ENCODE measurements around the gene AGBL4. TPM values are rescaled to one million over a fixed set of nuclear protein-coding genes. Genes with fewer than 3 reads are reported as not detected.

The AGBL4 gene
- total RNA-seq, 1 experiment from 2014 or later, result 0.33 TPM

DNA sequence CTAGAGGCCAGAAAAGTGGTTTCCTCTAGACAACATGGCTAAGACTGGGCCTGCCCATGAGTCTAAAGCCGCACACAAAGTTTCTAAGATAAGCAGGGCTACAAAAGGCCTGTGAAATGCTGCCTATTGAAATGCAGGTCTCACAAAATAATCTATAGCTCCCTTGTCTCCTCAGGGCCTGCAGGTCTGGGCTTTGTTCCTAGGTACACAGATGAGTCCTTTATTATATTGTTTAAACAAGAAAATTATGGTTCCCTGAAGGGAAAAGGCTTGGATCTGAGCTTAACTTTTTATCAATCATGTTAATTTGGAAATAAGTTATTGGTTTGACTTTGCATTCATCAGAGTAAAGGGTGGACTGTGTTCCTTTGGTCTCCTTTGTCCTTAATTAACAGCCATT is 833.6 kb downstream of the AGBL4 start:
- Histone ChIP-seq H3K79me2 (ENCODE audit: low read length) (no peaks in the 10 kb centered on the region), H3K4me2 (ENCODE audit: low read length) (no peak overlapping the region), H3K9me2 (replicated peaks; ENCODE audit: low read length) (no peaks in the 10 kb centered on the region), H3F3A (ENCODE audit: low read length, unreplicated experiment) (no peaks in the 10 kb centered on the region), H3K9ac (ENCODE audit: low read length) (no peak overlapping the region), H3K4me3 (ENCODE audit: low read length) (no peak overlapping the region), H3K36me3 (ENCODE audit: low read depth, low read length) (no peaks in the 10 kb centered on the region), H4K20me1 (ENCODE audit: low read length) (no peaks in the 10 kb centered on the region), H2AFZ (ENCODE audit: low read length) (no peak overlapping the region), H3K9me3 (ENCODE audit: low read length) (peaks cover 8% of the 10 kb centered on the region; the same call in 1 of the 2 replicates), H3K4me1 (ENCODE audit: insufficient read depth, low read length) (no peaks in the 10 kb centered on the region), H3K27ac (ENCODE audit: low read length) (no peak overlapping the region), H3K27me3 (ENCODE audit: low read length) (no peaks in the 10 kb centered on the region)
- DNase-seq (peak; percentile 9), ATAC-seq (peak; percentile 61; the same call in 1 of the 2 replicates)
- ChIA-PET CTCF (no interaction called here), POLR2A (ENCODE audit: unreplicated experiment) (no interaction called here)
- BruUV-seq (replicated peaks), result no TSS peak
- intact Hi-C loops (cut with micrococcal nuclease), result no loop called here
- TF ChIP-seq EZH2phosphoT487 (IDR thresholded peaks at IDR 0.05; ENCODE audit: borderline replicate concordance, low read length) (no peak), EZH2 (IDR thresholded peaks at IDR 0.05; ENCODE audit: low read length, unreplicated experiment) (no peak)
- TF ChIP-seq, protein P1, sequence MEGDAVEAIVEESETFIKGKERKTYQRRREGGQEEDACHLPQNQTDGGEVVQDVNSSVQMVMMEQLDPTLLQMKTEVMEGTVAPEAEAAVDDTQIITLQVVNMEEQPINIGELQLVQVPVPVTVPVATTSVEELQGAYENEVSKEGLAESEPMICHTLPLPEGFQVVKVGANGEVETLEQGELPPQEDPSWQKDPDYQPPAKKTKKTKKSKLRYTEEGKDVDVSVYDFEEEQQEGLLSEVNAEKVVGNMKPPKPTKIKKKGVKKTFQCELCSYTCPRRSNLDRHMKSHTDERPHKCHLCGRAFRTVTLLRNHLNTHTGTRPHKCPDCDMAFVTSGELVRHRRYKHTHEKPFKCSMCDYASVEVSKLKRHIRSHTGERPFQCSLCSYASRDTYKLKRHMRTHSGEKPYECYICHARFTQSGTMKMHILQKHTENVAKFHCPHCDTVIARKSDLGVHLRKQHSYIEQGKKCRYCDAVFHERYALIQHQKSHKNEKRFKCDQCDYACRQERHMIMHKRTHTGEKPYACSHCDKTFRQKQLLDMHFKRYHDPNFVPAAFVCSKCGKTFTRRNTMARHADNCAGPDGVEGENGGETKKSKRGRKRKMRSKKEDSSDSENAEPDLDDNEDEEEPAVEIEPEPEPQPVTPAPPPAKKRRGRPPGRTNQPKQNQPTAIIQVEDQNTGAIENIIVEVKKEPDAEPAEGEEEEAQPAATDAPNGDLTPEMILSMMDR (conservative IDR thresholded peaks at IDR 0.05; ENCODE audit: low read depth, low read length), result no peak

DNA sequence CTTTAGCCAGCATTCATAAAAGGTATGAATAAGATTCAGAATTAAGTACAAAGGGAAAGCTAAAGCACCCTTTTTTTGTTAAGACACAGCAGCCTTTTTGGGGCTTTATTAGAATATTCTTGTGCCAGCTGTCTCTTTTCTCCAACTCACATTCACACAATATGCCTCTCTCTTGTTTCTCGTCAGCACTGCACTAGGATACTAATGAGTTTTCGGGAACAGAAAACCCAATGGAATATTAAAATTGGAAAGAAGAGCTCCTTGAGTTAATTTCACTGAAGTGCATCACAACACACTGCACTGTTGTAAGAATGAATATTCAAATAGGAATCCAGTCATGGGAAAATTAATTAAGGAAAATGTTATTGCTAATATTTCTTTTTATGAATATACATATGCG is 836.7 kb downstream of the AGBL4 start:
- H3K27me3 ChIP-seq (ENCODE audit: low read length), result no peaks in the 10 kb centered on the region
- no peaks in the 10 kb centered on the region for H3F3A ChIP-seq (ENCODE audit: low read length, unreplicated experiment)
- POLR2A ChIA-PET (ENCODE audit: unreplicated experiment), result no interaction called here
- H3K27ac ChIP-seq (ENCODE audit: low read length), result no peak overlapping the region
- no peaks in the 10 kb centered on the region for H3K9me2 ChIP-seq (replicated peaks; ENCODE audit: low read length)
- BruUV-seq (replicated peaks), result no TSS peak
- no peak overlapping the region for H3K4me2 ChIP-seq (ENCODE audit: low read length)
- no peak overlapping the region for H3K4me3 ChIP-seq (ENCODE audit: low read length)
- peaks cover 13% of the 10 kb centered on the region for H3K4me1 ChIP-seq (ENCODE audit: insufficient read depth, low read length)
- no peak overlapping the region for H3K9ac ChIP-seq (ENCODE audit: low read length)
- ATAC-seq (no peak), DNase-seq (no peak)
- TF ChIP-seq, protein P1 (conservative IDR thresholded peaks at IDR 0.05; ENCODE audit: low read depth, low read length), result no peak
- no peak for TF ChIP-seq EZH2phosphoT487 (IDR thresholded peaks at IDR 0.05; ENCODE audit: borderline replicate concordance, low read length)
- TF ChIP-seq EZH2 (IDR thresholded peaks at IDR 0.05; ENCODE audit: low read length, unreplicated experiment), result no peak
- H3K79me2 ChIP-seq (ENCODE audit: low read length), result no peaks in the 10 kb centered on the region
- H4K20me1 ChIP-seq (ENCODE audit: low read length), result no peaks in the 10 kb centered on the region
- CTCF ChIA-PET, result no interaction called here
- intact Hi-C loops (cut with micrococcal nuclease), result no loop called here
- no peak overlapping the region for H2AFZ ChIP-seq (ENCODE audit: low read length)
- H3K36me3 ChIP-seq (ENCODE audit: low read depth, low read length), result no peaks in the 10 kb centered on the region
- no peaks in the 10 kb centered on the region for H3K9me3 ChIP-seq (ENCODE audit: low read length)

DNA sequence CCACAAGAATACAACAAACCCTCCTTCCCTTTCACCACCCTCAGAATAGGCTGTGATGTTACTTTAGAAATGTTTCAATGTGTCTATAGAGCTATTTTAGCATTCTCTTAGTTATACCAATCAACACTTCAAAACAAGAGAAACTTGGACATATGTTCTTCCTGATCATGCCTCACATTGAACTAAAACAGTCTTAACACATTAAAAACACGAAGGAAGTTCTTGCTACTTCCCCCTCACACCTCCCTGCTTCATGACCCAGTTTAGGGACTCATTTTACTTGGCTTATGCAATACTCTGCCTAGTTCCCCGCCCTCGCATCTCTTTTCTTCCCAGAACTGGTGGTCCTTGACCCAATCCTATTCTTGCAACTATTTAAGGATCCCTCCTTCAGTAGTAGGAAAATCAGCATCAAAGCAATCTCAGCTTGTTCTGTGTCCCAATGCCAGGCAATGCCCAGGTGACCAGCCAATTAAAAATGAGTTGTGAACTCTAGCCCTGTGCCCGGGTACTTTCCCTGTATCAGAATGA is 838.2 kb downstream of the AGBL4 start:
- ATAC-seq (no peak), DNase-seq (no peak)
- H3K4me2 ChIP-seq (ENCODE audit: low read length), result no peak overlapping the region
- no peak overlapping the region for H2AFZ ChIP-seq (ENCODE audit: low read length)
- H3K4me3 ChIP-seq (ENCODE audit: low read length), result no peak overlapping the region
- no peaks in the 10 kb centered on the region for H3K36me3 ChIP-seq (ENCODE audit: low read depth, low read length)
- TF ChIP-seq EZH2 (IDR thresholded peaks at IDR 0.05; ENCODE audit: low read length, unreplicated experiment) (no peak), EZH2phosphoT487 (IDR thresholded peaks at IDR 0.05; ENCODE audit: borderline replicate concordance, low read length) (no peak)
- TF ChIP-seq, protein P1 (conservative IDR thresholded peaks at IDR 0.05; ENCODE audit: low read depth, low read length), result no peak
- no peaks in the 10 kb centered on the region for H3K27me3 ChIP-seq (ENCODE audit: low read length)
- H4K20me1 ChIP-seq (ENCODE audit: low read length), result no peaks in the 10 kb centered on the region
- no peaks in the 10 kb centered on the region for H3K79me2 ChIP-seq (ENCODE audit: low read length)
- no peaks in the 10 kb centered on the region for H3K9me2 ChIP-seq (replicated peaks; ENCODE audit: low read length)
- no TSS peak for BruUV-seq (replicated peaks)
- POLR2A ChIA-PET (ENCODE audit: unreplicated experiment), result no interaction called here
- peaks cover 13% of the 10 kb centered on the region for H3K4me1 ChIP-seq (ENCODE audit: insufficient read depth, low read length)
- H3K9ac ChIP-seq (ENCODE audit: low read length), result no peak overlapping the region
- no peaks in the 10 kb centered on the region for H3K9me3 ChIP-seq (ENCODE audit: low read length)
- intact Hi-C loops (cut with micrococcal nuclease), result no loop called here
- H3K27ac ChIP-seq (ENCODE audit: low read length), result no peak overlapping the region
- H3F3A ChIP-seq (ENCODE audit: low read length, unreplicated experiment), result no peaks in the 10 kb centered on the region
- CTCF ChIA-PET, result no interaction called here
